Measurements from ENCODE around the gene ABHD17B.
"Not testable (repeated sequence)": the region's sequence is repeated elsewhere in the genome, so short reads cannot be mapped to it uniquely, and the experiment has no call there.

ABHD17B gene

DNA sequence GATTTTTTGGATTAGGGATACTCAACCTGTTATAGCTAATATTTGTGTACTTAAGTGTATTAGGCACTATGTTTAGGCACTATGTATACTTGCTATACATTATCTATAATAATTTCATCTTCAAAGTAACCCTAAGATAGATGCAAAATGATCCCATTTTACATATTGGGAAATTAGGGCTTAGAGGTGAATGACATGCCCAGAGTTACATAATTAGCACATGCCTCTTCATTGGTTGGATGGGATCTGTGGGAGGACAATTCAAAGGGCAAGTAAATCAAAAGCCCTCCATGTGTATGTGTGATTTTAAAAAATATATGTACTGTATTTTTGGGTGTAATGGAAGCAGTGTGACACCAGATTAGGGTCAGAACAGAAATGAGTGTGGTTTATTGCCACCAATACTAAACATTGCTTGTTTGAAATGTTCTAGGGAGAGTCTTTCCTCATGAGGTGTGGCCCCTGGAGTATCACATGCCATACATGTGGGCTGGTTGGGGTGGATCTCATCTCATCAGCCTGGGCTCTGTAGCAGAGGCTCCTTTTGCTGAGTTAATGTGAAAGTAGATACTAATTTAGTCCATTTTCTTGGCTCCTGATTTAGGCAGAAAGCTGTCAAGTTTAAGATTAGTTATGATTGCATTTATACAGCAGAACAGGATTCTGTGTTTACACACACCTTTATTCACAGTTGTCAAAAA lies 6.0 kb upstream of the ABHD17B start:
- DNase-seq (ENCODE audit: low spot score), result no peak

DNA sequence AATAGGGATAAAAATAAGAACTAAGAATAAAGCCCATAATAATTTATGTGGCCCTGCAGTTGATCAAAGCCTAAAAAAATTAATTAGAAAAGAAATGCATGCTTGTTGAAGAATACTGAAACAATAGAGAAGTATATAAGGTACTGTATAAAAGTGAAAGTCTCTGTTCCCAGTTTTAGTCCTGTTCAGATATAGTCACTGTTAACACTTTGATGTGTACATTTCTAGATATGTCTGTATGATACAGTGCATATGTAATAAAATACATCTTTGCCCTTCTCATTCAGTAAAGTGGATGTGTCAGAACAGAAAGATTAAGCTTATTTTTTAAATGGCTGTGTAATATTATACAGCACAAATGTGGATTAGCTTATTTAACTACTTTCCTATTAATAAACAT lies 4.5 kb upstream of the ABHD17B start:
- no peak for DNase-seq (ENCODE audit: low spot score)

GRCh38 chr9:71911908-71912335 lies 929 bp upstream of the ABHD17B start:
- no peak for DNase-seq (ENCODE audit: low spot score)

GRCh38 chr9:71910650-71911060 lies 338 bp downstream of the ABHD17B start:
- DNase-seq (ENCODE audit: low spot score), result no peak

DNA sequence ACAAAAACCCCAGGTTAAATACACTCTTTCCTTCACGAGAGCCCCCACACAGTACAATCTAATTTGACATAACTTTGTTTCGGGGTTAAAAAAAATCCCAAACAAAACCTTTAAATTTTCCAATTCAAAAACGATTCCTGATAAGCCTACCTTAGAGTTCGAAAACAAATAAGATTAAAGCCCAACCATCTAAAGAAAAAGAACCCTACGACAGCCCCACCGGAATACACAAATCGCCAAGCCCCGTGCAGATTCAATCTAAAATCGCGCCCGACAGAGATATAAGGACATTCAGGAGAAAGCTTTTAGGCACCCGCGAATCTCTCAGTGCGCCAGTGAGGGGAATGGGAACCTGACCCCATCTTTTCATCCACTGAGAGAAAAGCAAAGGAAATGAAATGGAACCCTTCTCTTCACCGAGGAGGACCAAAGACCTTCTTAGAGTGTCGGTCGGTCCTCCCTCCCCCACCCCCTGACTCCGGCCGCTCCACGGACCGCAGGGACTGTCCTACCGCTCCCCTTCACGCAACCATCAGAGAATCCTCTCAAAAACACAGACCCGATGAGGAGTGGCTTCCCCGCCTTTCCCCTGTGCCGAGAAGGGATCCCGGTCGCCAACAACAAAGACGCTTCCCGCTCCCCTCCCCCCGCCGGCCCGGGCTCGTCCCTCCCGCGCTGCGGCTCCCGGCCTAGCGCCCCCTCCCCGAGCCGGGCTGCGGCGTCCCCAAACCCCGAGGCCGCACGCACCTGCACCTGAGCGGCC lies 925 bp downstream of the ABHD17B start:
- peak; percentile 56 for DNase-seq (ENCODE audit: low spot score)

DNA sequence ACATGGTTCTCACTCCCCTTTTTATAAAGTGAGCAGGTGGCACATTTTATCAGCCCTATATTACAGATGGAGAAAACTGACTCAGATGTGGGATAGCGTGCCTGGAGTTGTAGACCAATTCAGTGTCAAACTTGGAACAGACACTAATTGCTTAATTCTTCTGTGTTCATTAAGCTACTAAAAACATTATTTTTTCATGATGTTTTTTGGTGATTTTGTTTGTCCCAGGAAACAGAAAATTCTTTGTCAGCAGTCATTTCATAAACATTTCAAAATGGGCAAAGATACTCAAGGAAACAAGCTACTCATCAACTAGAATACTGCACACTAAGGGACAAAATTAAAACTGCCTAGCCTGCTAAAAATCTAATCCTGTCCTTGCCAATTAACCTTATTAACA lies 2.2 kb downstream of the ABHD17B start:
- no peak for DNase-seq (ENCODE audit: low spot score)

DNA sequence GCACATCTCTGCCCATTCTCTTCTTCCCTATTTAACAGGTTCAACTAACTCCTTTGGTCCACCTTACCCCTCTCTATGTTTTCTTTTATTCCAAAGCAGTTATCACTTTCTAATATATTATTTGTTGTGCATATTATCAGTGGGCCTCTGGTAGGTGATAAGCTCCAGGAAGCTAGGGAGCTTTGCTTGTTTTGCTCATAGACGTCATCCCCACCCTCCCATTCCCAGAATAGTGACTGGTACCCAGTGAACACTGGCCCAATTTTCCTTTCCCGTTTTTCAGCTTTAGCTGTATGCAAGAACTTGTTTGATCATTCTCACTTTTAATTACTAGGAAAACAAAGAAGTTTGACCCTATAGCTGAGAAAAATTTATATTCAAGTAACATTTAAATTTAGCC lies 6.9 kb downstream of the ABHD17B start:
- DNase-seq (ENCODE audit: low spot score), result no peak

GRCh38 chr9:71901695-71902597 lies 9.0 kb downstream of the ABHD17B start:
- DNase-seq (ENCODE audit: low spot score), result no peak

DNA sequence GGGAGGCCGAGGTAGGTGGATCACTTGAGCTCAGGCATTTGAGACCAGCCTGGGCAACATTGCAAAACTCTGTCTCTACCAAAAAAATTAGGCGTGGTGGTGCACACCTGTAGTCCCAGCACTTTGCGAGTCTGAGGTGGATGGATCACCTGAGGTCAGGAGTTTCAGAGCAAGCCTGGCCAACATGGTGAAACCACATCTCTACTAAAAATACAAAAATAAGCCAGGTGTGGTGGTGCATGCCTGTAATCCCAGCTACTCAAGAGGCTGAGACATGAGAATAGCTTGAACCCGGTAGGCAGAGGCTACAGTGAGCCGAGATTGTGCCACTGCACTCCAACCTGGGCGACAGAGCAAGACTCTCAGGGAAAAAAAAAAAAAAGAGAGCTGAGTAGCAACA lies 12.2 kb downstream of the ABHD17B start:
- DNase-seq (ENCODE audit: low spot score), result not testable (repeated sequence)

GRCh38 chr9:71897577-71897976 lies 13.4 kb downstream of the ABHD17B start:
- DNase-seq (ENCODE audit: low spot score), result no peak

DNA sequence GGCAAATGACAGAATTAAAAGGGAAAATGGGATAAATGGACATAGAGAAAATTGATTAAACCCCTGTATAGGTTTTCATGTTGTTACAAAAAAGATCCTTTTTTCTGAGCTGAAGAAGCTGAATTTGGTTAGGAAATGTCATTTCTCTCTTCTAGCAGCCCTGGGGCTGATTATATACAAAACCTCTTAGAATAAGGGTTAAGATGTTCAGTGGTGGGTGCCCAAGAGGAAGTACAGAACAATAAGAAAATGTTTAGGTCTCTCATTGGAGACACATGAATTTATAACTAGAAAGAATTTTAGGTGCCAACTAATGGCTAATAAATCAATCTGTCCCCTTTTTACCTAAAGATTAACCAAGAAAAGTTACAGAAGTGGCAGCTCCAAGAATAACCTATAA lies 14.2 kb downstream of the ABHD17B start:
- no peak for DNase-seq (ENCODE audit: low spot score)

- no peak for DNase-seq (ENCODE audit: low spot score)
Measured at GRCh38 chr9:71895955-71896354, 15.0 kb downstream of the ABHD17B start.

GRCh38 chr9:71895117-71895516 lies 15.9 kb downstream of the ABHD17B start:
- DNase-seq (ENCODE audit: low spot score), result no peak

DNA sequence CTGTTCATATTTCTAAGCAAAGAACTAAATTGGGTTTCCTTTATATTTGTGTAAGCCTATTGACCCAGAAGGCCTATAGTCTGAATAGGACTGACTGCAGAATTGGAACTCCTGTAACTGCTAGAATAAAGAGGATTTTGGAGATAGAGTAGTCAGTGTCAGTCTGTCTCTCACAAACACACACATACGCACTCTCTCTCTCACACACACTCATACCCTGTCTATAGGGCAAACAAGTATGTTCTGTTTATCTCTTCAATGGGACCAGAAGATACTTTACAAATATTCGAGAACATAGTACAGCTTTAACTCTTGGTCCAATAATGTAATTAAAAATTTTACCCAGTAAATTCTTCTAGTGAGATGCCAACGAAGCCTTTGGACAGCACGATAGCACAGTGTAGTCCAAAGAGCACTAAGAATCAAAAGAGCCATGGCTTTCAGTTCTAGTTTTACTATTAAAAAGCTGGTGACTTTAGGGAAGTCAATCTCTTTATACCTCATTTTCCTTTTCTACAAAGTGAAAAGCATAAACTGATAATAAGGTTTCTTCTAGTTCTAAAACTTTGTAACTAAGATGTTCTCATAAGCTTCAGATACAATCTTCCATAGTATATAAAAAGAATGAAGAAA lies 19.3 kb downstream of the ABHD17B start:
- no peak for DNase-seq (ENCODE audit: low spot score)

GRCh38 chr9:71890042-71890679 lies 20.8 kb downstream of the ABHD17B start:
- no peak for DNase-seq (ENCODE audit: low spot score)

DNA sequence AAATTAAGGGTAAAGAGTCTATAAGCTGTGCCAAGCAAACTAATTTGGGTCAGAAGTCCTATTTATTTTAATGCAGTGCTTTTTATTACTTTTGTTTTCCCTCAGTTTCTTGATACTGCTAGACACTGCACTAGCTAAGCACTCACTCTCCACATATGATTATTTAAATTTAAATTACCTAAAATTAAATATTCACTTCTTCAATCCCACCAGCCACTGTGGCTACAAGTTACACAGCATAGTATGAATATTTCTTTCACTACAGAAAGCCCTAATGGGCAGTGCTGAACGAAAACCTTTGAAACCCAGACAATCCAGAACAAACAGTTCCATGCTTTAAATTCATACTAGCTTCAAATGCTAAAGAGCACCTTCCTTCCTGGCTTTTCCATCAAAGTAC lies 23.6 kb downstream of the ABHD17B start:
- DNase-seq (ENCODE audit: low spot score), result no peak

DNA sequence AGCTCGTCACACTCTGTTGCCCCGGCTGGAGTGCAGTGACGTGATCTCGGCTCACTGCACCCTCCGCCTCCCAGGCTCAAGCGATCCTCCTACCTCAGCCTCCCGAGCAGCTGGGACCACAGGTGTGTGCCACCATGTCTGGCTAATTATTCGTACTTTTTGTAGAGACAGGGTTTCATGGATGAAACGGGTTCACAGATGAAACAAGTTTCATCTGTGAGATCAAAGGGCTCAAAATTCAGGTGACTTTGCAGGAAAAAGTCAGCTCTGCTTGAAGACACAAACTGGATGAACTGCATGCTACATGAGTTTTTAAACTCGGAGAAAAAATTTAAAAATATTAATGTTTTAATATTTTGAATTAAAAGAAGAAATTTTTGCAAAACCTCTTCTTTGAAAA lies 24.5 kb downstream of the ABHD17B start:
- no peak for DNase-seq (ENCODE audit: low spot score)

DNA sequence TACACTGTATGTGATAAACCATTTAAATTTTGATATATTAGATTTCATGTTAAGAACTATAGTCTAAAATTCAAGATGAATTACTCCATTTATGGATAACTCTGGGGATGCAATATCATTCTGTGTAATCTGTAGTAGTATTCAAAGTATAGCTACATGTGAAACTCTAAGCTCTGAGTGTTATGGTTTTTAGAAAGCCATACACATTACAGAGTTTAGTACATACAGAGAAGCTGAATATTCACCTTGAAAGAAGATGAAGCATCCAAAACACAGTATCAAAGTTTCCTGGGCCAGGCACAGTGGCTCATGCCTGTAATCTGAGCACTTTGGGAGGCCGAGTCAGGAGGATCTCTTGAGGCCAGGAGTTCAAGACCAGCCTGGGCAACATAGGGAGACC lies 25.0 kb downstream of the ABHD17B start:
- DNase-seq (ENCODE audit: low spot score), result no peak

GRCh38 chr9:71885467-71885866 lies 25.5 kb downstream of the ABHD17B start:
- DNase-seq (ENCODE audit: low spot score), result no peak

DNA sequence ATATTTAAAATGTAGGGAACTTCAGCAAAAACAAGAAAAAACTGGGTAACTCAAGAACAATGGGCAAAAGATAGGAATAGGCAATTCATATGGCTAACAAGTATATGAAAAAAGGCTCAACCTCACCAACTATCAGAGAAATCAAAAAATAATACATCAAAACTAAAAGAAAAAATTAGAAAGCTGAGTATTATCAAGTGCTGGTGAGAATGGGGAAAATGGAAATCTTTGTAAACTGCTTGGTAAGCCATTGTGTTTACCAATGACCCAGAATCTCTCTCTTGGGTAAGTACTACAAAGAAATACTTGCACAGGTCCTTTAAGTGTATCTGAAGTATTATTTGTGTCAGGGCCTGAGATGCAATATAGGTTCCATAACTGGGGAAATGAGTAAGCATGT lies 27.0 kb downstream of the ABHD17B start:
- no peak for DNase-seq (ENCODE audit: low spot score)

DNA sequence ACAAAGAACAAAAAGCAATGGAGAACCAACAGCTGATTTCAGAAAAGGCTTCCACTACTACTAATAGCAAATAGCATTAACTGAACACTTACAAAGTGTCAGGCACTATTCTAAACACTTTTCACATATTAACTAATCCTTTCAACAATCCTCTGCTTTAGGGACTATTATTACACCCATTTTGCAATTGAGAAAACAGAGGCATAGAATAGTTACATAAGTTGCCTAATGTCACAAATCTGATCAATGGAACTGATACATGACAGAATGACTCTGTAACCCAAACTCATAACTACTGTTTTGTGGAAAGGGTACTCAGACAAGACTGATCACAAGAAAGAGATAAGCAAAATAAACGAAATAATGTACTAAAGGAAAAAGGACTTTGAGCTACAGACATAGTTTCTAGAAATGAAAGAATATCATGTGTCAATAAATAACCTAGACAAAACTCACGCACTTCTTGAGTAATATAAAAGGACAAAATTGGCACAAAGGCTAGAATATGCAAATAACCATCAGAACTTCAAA lies 31.3 kb downstream of the ABHD17B start:
- DNase-seq (ENCODE audit: low spot score), result no peak

Measured in SK-N-DZ (cell line).